ENCODE data around the gene CYREN. TPM values are rescaled to one million over a fixed set of nuclear protein-coding genes. Genes with fewer than 3 reads are reported as not detected.

The CYREN gene
- total and polyA plus RNA-seq, 9 of the 15 experiments (the other 6 are each of a cell fraction or from before 2014, with no cell fraction given) = 13.9 to 108 (median 88.8) TPM

GRCh38 chr7:135210888-135211178 lies 40.3 kb upstream of the CYREN start:
- Histone ChIP-seq H3K4me3 (peak overlapping the region; percentile 90), H3K36me3 (ENCODE audit: control insufficient read depth, insufficient read depth, low read length) (no peaks in the 10 kb centered on the region), H3K9ac (ENCODE audit: insufficient read depth in 1 of 2, low read depth in 2 of 2, low read length in 2 of 2) (peak overlapping the region; percentile 63 to 98), H4K20me1 (replicated peaks; ENCODE audit: control insufficient read depth, insufficient read depth, low read length) (no peaks in the 10 kb centered on the region), H3K4me2 (ENCODE audit: insufficient read depth, low read length) (peak overlapping the region; percentile 90), H3K4me1 (replicated peaks in 1 of 2; ENCODE audit: control insufficient read depth in 2 of 2, insufficient read depth in 2 of 2, low read length in 2 of 2) (peaks cover 16 to 27% of the 10 kb centered on the region in 2 experiments), H2AFZ (ENCODE audit: low read depth, low read length) (peak overlapping the region; percentile 99), H3K27ac (ENCODE audit: extremely low read depth, low read depth, low read length) (peak overlapping the region; percentile 66; the same call in 1 of the 3 replicates), H3K27me3 (ENCODE audit: control insufficient read depth in 2 of 2, insufficient read depth in 2 of 2, low read length in 2 of 2) (no peaks in the 10 kb centered on the region; a peak in 1 of 5 replicates), H3K79me2 (ENCODE audit: control insufficient read depth, insufficient read depth, low read length) (no peaks in the 10 kb centered on the region), H3K9me3 (replicated peaks; ENCODE audit: control insufficient read depth, insufficient read depth, low read depth, low read length) (no peaks in the 10 kb centered on the region), H3K9me1 (ENCODE audit: control insufficient read depth, insufficient read depth, low read length) (no peaks in the 10 kb centered on the region)
- no peak for DNase-seq (ENCODE audit: extremely low read depth in 1 of 4, low spot score in 3 of 4)
- in situ Hi-C loops (cut with MboI) = no loop called here
- BruUV-seq (replicated peaks) = no TSS peak
- FAIRE-seq = no peak
- ATAC-seq = peak; percentile 33
- POLR2A ChIA-PET = interaction anchor here (0.6 to 2.0 kb wide), 8 partner anchors 9 to 412 kb away, joined by 3 to 6 read pairs (median 4); no protein-coding TSS in a partner anchor
- CTCF ChIA-PET (ENCODE audit: low intra/inter-chr PET ratio) = no interaction called here
- 5% methylated on average over 13 of the region's 13 CpGs for WGBS (ENCODE audit: insufficient coverage, low coverage, missing lambda C conversion rate)
- intact Hi-C loops (cut with micrococcal nuclease) = no loop called here
- no peak for TF ChIP-seq KDM1A (IDR thresholded peaks at IDR 0.05)
- TF ChIP-seq TOE1 (IDR thresholded peaks at IDR 0.05; ENCODE audit: borderline replicate concordance) = no peak
- no peak for TF ChIP-seq TOE1 (CRISPR knock-in tag; IDR thresholded peaks at IDR 0.05; ENCODE audit: borderline replicate concordance, low read depth)
- TF ChIP-seq MAZ (CRISPR knock-in tag; conservative IDR thresholded peaks at IDR 0.05 in 1 of 2, IDR thresholded peaks at IDR 0.05 in 1 of 2) = no peak
- no peak for TF ChIP-seq EP300 (IDR thresholded peaks at IDR 0.05; ENCODE audit: low read length)
- no peak for TF ChIP-seq IFI16 (CRISPR knock-in tag; IDR thresholded peaks at IDR 0.05)
- TF ChIP-seq MBD2 (IDR thresholded peaks at IDR 0.05; ENCODE audit: borderline replicate concordance, low read depth) = no peak
- no peak for TF ChIP-seq ZFP1 (CRISPR knock-in tag; IDR thresholded peaks at IDR 0.05)
- no peak for TF ChIP-seq KAT7 (CRISPR knock-in tag; IDR thresholded peaks at IDR 0.05; ENCODE audit: borderline replicate concordance)
- TF ChIP-seq E2F1 (CRISPR knock-in tag; IDR thresholded peaks at IDR 0.05) = no peak
- TF ChIP-seq MLX (CRISPR knock-in tag; conservative IDR thresholded peaks at IDR 0.05) = no peak
- TF ChIP-seq RBM39 (optimal IDR thresholded peaks at IDR 0.05; ENCODE audit: low read depth, low read length) = no peak
- TF ChIP-seq KLF13 (tag; IDR thresholded peaks at IDR 0.05; ENCODE audit: borderline replicate concordance, low read depth) = no peak
- TF ChIP-seq NCOA4 (IDR thresholded peaks at IDR 0.05; ENCODE audit: partially characterized antibody) = no peak
- TF ChIP-seq E2F8 (IDR thresholded peaks at IDR 0.05; ENCODE audit: low read depth, partially characterized antibody) = no peak
- no peak for TF ChIP-seq ZNF3 (CRISPR knock-in tag; IDR thresholded peaks at IDR 0.05)
- TF ChIP-seq FUS (optimal IDR thresholded peaks at IDR 0.05; ENCODE audit: low read depth, low read length) = no peak
- TF ChIP-seq PURB (CRISPR knock-in tag; IDR thresholded peaks at IDR 0.05; ENCODE audit: low read depth) = no peak
- no peak for TF ChIP-seq POU5F1 (IDR thresholded peaks at IDR 0.05; ENCODE audit: borderline replicate concordance, low read depth, low read length, partially characterized antibody)
- TF ChIP-seq MAX (CRISPR knock-in tag; IDR thresholded peaks at IDR 0.05) = no peak
